HCT116 (cell line): ENCODE data around the gene CORO2A. TPM values are rescaled to one million over a fixed set of nuclear protein-coding genes. Genes with fewer than 3 reads are reported as not detected.

ENCODE experiments used
- ATAC-seq: fragments of 200-7000 bp; cut with Tn5 transposase; 2 replicates; pipeline ENCODE4 v1.9.1; 2020; ENCODE audit warnings: mild to moderate bottlenecking, moderate library complexity
- BruUV-seq: library from RNA; stranded (reverse); fragments of 400-500 nt; replicated peaks from 2 replicates; lab custom pipeline; 2021; lab: Mats Ljungman, UMichigan
- CTCF ChIA-PET: fragments of 300-600 bp; sonication (Branson Sonifier 250); formaldehyde crosslinking; loops from one replicate; lab custom pipeline; 2021; ENCODE audit warnings: antibody characterized with exemption; lab: Charles Lee
- POLR2A ChIA-PET: fragments of 300-600, 350-600 bp; sonication (Branson Sonifier 250); formaldehyde crosslinking; loops from one replicate; lab custom pipeline; 2021; ENCODE audit warnings: antibody characterized with exemption; lab: Charles Lee
- RAD21 ChIA-PET, 2 experiments: fragments of 300-600 bp; sonication (Branson Sonifier 250); formaldehyde crosslinking; loops; one replicate each; lab custom pipeline; 2023; ENCODE audit warnings: low total read pairs in 2 of 2; ENCODE audit not compliant: uncharacterized antibody in 2 of 2, unreplicated experiment in 2 of 2, low non-redundant PET in 1 of 2; lab: Charles Lee
- DNase-seq: peaks from one replicate; pipeline ENCODE4 v3.0.0-alpha.2; 2010; ENCODE audit warnings: low read depth, low spot score
- H2AFZ ChIP-seq: fragments of 200-600 bp; shearing (Covaris generic), sonication (generic); 2 replicates; pipeline ENCODE4 v1.6.1; 2017; ENCODE audit warnings: low read depth, mixed run types, mixed read lengths, antibody characterized with exemption, low read length; ENCODE audit not compliant: poor library complexity, severe bottlenecking
- H3K27ac ChIP-seq: 2 replicates; pipeline ENCODE4 v1.5.1; 2012; ENCODE audit warnings: low read depth, low read length
- H3K27me3 ChIP-seq: fragments of 200-600 bp; sonication (generic); 2 replicates; pipeline ENCODE4 v1.6.1; 2016; ENCODE audit warnings: mixed run types, low read length, mixed read lengths; ENCODE audit not compliant: insufficient read depth
- H3K36me3 ChIP-seq, 2 experiments: fragments of 200-500 bp in 1 of 2; fragments of 200-600 bp in 1 of 2; sonication (Bioruptor generic) in 1 of 2; sonication (generic) in 1 of 2; 2 replicates each; pipeline versions ENCODE4 v1.5.1 to v1.6.1; 2014 to 2016; ENCODE audit warnings: low read length in 2 of 2, inconsistent platforms in 1 of 2, mixed read lengths in 1 of 2, mixed run types in 1 of 2; ENCODE audit not compliant: insufficient read depth in 2 of 2, control insufficient read depth in 1 of 2
- H3K4me1 ChIP-seq, 2 experiments: fragments of 200-600 bp in 1 of 2; sonication (generic) in 1 of 2; 2 replicates each; pipeline versions ENCODE4 v1.5.1 to v1.6.1; 2012 to 2017; ENCODE audit warnings: low read length in 2 of 2, inconsistent platforms in 1 of 2, mild to moderate bottlenecking in 1 of 2, mixed read lengths in 1 of 2, mixed run types in 1 of 2, moderate library complexity in 1 of 2; ENCODE audit not compliant: insufficient read depth in 2 of 2, control insufficient read depth in 1 of 2
- H3K4me2 ChIP-seq: fragments of 200-600 bp; sonication (generic); 2 replicates; pipeline ENCODE4 v1.6.1; 2017; ENCODE audit warnings: mixed run types, low read length, mixed read lengths
- H3K4me3 ChIP-seq, 2 experiments: fragments of 200-600 bp in 1 of 2; sonication (generic) in 1 of 2; replicated peaks in 1 of 2; 2 replicates each; pipeline ENCODE4 v1.5.1; 2011 to 2016; ENCODE audit warnings: low read length in 2 of 2, control low read depth in 1 of 2, low read depth in 1 of 2, mild to moderate bottlenecking in 1 of 2, mixed read lengths in 1 of 2, mixed run types in 1 of 2
- H3K79me2 ChIP-seq: fragments of 200-600 bp; sonication (generic); 2 replicates; pipeline ENCODE4 v1.6.1; 2017; ENCODE audit warnings: mild to moderate bottlenecking, mixed run types, low read length, moderate library complexity, mixed read lengths; ENCODE audit not compliant: insufficient read depth
- H3K9ac ChIP-seq: fragments of 200-600 bp; sonication (generic); 2 replicates; pipeline ENCODE4 v1.6.1; 2016; ENCODE audit warnings: low read length, mixed read lengths
- H3K9me2 ChIP-seq: fragments of 200-600 bp; sonication (generic), shearing (Covaris generic); 2 replicates; pipeline ENCODE4 v1.6.1; 2017; ENCODE audit warnings: mixed run types, mild to moderate bottlenecking, moderate library complexity; ENCODE audit not compliant: insufficient read depth
- H3K9me3 ChIP-seq, 2 experiments: fragments of 200-500 bp in 1 of 2; fragments of 200-600 bp in 1 of 2; sonication (Bioruptor generic) in 1 of 2; sonication (generic) in 1 of 2; 2 replicates each; pipeline ENCODE4 v1.6.1; 2014 to 2017; ENCODE audit warnings: low read length in 2 of 2, mixed read lengths in 2 of 2, inconsistent platforms in 1 of 2, low read depth in 1 of 2, mild to moderate bottlenecking in 1 of 2, mixed run types in 1 of 2, moderate library complexity in 1 of 2; ENCODE audit not compliant: control insufficient read depth in 1 of 2, insufficient read depth in 1 of 2
- H4K20me1 ChIP-seq: fragments of 200-600 bp; sonication (generic), shearing (Covaris generic); 2 replicates; pipeline ENCODE4 v1.6.1; 2017; ENCODE audit warnings: mixed run types, mild to moderate bottlenecking, moderate library complexity; ENCODE audit not compliant: insufficient read depth
- CEBPB ChIP-seq: IDR thresholded peaks from 2 replicates; pipeline ENCODE4 v1.6.1; 2012; ENCODE audit warnings: low read depth
- EGR1 ChIP-seq: IDR thresholded peaks from 2 replicates; pipeline ENCODE4 v1.6.1; 2012; ENCODE audit warnings: low read depth
- EZH2phosphoT487 ChIP-seq: fragments of 200-600 bp; IDR thresholded peaks from 2 replicates; pipeline ENCODE4 v1.6.1; 2018; ENCODE audit warnings: antibody characterized with exemption, borderline replicate concordance
- FOSL1 ChIP-seq: IDR thresholded peaks from 2 replicates; pipeline ENCODE4 v1.6.1; 2012; ENCODE audit warnings: low read depth
- JUND ChIP-seq: IDR thresholded peaks from 2 replicates; pipeline ENCODE4 v1.6.1; 2012
- TCF7L2 ChIP-seq: IDR thresholded peaks from 2 replicates; pipeline ENCODE4 v1.7.0; 2011; ENCODE audit warnings: borderline replicate concordance, inconsistent platforms; ENCODE audit not compliant: insufficient read depth, insufficient read length; ENCODE audit errors: extremely low read depth
- YY1 ChIP-seq: IDR thresholded peaks from 2 replicates; pipeline ENCODE4 v1.6.1; 2011; ENCODE audit warnings: low read length, low read depth, moderate library complexity, mild to moderate bottlenecking; ENCODE audit not compliant: insufficient replicate concordance; ENCODE audit errors: extremely low read depth
- ZFX ChIP-seq: fragments of 450-650 bp; IDR thresholded peaks from 2 replicates; pipeline ENCODE4 v1.6.1; 2017
- intact Hi-C: fragments of 100-400 bp; cut with micrococcal nuclease; formaldehyde crosslinking; loops from 2 replicates; pipeline ENCODE4 v1.10.0; 2022
- total RNA-seq: library from RNA; stranded (reverse); gene quantifications from one replicate; pipeline ENCODE4 v1.2.1, GENCODE V29; 2021; ENCODE audit not compliant: unreplicated experiment
- TF ChIP-seq, protein P1 (sequence below): IDR thresholded peaks from 2 replicates; pipeline ENCODE4 v1.6.1; 2012; ENCODE audit warnings: low read depth
- TF ChIP-seq, protein P2 (sequence below): IDR thresholded peaks from 2 replicates; pipeline ENCODE4 v1.6.1; 2012

The CORO2A gene
- total RNA-seq, 1 experiment from 2014 or later: 5.7 TPM

DNA sequence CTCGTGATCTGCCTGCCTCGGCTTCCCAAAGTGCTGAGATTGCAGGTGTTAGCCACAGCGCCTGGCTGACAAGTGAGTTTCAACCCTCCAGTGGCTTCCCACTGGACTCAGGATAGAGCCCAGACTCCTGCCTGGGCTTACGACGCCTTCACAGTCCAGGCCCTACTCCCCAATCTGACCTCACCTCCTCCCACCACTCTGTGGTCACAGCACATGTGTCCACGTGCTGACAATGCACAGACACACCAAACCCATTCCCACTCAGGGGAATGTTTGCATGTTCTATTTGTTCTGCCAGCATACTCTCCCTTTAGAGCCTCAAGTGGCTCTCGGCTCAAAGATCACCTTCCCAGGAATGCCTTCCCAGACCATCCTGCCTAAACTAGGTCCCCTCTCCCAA is 42.3 kb downstream of the CORO2A start:
- Histone ChIP-seq H4K20me1 (no peaks in the 10 kb centered on the region), H3K9me2 (no peaks in the 10 kb centered on the region), H3K4me1 (peaks cover 6 to 11% of the 10 kb centered on the region in 2 experiments; a peak in 3 of 4 replicates), H3K36me3 (no peaks in the 10 kb centered on the region), H3K9ac (no peak overlapping the region)
- intact Hi-C loops: no loop called here
- RAD21 ChIA-PET: no interaction called here
- POLR2A ChIA-PET: no interaction called here
- TF ChIP-seq ZFX (no peak), EGR1 (no peak), FOSL1 (no peak), TCF7L2 (no peak), CEBPB (no peak), JUND (no peak), EZH2phosphoT487 (no peak), YY1 (no peak)
- TF ChIP-seq, protein P1, sequence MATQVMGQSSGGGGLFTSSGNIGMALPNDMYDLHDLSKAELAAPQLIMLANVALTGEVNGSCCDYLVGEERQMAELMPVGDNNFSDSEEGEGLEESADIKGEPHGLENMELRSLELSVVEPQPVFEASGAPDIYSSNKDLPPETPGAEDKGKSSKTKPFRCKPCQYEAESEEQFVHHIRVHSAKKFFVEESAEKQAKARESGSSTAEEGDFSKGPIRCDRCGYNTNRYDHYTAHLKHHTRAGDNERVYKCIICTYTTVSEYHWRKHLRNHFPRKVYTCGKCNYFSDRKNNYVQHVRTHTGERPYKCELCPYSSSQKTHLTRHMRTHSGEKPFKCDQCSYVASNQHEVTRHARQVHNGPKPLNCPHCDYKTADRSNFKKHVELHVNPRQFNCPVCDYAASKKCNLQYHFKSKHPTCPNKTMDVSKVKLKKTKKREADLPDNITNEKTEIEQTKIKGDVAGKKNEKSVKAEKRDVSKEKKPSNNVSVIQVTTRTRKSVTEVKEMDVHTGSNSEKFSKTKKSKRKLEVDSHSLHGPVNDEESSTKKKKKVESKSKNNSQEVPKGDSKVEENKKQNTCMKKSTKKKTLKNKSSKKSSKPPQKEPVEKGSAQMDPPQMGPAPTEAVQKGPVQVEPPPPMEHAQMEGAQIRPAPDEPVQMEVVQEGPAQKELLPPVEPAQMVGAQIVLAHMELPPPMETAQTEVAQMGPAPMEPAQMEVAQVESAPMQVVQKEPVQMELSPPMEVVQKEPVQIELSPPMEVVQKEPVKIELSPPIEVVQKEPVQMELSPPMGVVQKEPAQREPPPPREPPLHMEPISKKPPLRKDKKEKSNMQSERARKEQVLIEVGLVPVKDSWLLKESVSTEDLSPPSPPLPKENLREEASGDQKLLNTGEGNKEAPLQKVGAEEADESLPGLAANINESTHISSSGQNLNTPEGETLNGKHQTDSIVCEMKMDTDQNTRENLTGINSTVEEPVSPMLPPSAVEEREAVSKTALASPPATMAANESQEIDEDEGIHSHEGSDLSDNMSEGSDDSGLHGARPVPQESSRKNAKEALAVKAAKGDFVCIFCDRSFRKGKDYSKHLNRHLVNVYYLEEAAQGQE: no peak
- TF ChIP-seq, protein P2, sequence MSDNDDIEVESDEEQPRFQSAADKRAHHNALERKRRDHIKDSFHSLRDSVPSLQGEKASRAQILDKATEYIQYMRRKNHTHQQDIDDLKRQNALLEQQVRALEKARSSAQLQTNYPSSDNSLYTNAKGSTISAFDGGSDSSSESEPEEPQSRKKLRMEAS: no peak
- TF ChIP-seq, all 23 proteins: peak for 0
- Histone ChIP-seq H3K27me3 (no peaks in the 10 kb centered on the region), H3K4me2 (no peak overlapping the region), H3K27ac (no peak overlapping the region), H3K79me2 (no peaks in the 10 kb centered on the region), H3K4me3 (no peak overlapping the region), H3K9me3 (no peaks in the 10 kb centered on the region), H2AFZ (no peak overlapping the region)
- no TSS peak for BruUV-seq
- DNase-seq (no peak), ATAC-seq (no peak)
- CTCF ChIA-PET: no interaction called here
